Muscle layer of colon (tissue), 2 donors: ENCODE results near the gene GIGYF2.

Experiments used
- H3K27ac ChIP-seq: one replicate; pipeline ENCODE4 v1.7.0; 2013; ENCODE audit warnings: low read depth, mild to moderate bottlenecking, low read length, moderate library complexity
- H3K27me3 ChIP-seq, 2 donors: one replicate each; pipeline ENCODE4 v1.7.0; 2013; ENCODE audit warnings: low read length in 2 of 2, mild to moderate bottlenecking in 2 of 2; ENCODE audit not compliant: insufficient read depth in 2 of 2, control insufficient read depth in 1 of 2
- H3K36me3 ChIP-seq: one replicate; pipeline ENCODE4 v1.7.0; 2013; ENCODE audit warnings: mild to moderate bottlenecking, low read length; ENCODE audit not compliant: insufficient read depth
- H3K4me1 ChIP-seq: one replicate; pipeline ENCODE4 v1.7.0; 2013; ENCODE audit warnings: mild to moderate bottlenecking, low read length; ENCODE audit not compliant: insufficient read depth
- H3K4me3 ChIP-seq, 2 donors: one replicate each; pipeline ENCODE4 v1.7.0; 2013; ENCODE audit warnings: low read length in 2 of 2, low read depth in 1 of 2, mild to moderate bottlenecking in 1 of 2, moderate library complexity in 1 of 2
- H3K9ac ChIP-seq: one replicate; pipeline ENCODE4 v1.7.0; 2013; ENCODE audit warnings: low read length
- H3K9me3 ChIP-seq: one replicate; pipeline ENCODE4 v1.7.0; 2013; ENCODE audit warnings: mild to moderate bottlenecking, low read length
- donor health status: abdominal sarcoma.
- donor health status: Adenocarcinoma of cecum.

Gene GIGYF2

DNA sequence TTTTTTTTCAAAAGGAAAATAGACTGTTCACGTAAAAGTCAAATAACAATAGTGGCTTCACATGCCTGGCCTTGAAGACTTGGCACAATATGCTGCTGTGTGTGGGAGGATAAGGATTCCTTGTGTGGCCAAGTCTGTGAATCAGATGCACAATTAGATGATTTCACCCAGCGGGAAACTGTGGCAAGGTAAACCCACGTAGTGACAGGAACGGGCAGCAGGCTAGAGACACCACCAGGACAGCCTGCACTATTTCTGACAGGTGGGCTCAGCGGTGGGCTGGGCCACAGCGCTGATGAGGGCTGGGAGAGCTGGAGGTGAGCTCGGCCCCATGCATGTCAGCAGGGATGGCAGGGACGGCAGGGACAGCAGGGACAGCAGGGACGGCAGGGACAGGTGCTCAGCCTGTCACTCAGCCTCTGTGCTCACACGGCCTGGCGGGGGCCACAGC lies 194.5 kb downstream of the GIGYF2 start:
- H3K36me3 ChIP-seq = no peaks in the 10 kb centered on the region
- peaks cover 6 to 7% of the 10 kb centered on the region in 2 donors for H3K27me3 ChIP-seq
- H3K27ac ChIP-seq = no peak overlapping the region
- H3K9ac ChIP-seq = no peak overlapping the region
- H3K9me3 ChIP-seq = no peaks in the 10 kb centered on the region
- H3K4me1 ChIP-seq = no peaks in the 10 kb centered on the region
- H3K4me3 ChIP-seq = no peak overlapping the region

DNA sequence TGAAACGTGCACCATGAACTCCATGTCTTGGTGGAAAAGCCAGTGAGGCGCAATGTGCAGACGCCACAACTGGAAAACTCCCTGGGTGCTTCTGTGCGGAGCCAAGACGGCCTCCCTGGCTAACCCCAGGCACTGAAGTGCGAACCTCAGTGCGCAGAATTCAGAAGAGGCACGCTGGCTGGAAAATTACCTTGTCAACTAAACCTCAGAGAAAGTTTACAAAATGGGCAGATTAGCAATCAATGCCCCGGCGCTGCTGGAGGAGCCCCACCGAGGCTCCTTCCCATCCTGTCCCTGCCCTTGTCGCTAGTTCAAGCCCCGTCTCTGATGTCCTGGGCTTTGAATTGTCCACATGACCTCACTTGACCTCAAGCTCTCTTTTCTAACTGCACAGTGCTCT lies 195.1 kb downstream of the GIGYF2 start:
- Histone ChIP-seq H3K4me1 (no peaks in the 10 kb centered on the region), H3K9ac (no peak overlapping the region), H3K27me3 (peaks cover under 1 to 6% of the 10 kb centered on the region in 2 donors), H3K9me3 (no peaks in the 10 kb centered on the region), H3K36me3 (no peaks in the 10 kb centered on the region), H3K27ac (no peak overlapping the region), H3K4me3 (no peak overlapping the region)

- Histone ChIP-seq H3K27ac (no peak overlapping the region), H3K4me3 (no peak overlapping the region), H3K27me3 (peaks cover 0 to 6% of the 10 kb centered on the region in 2 donors), H3K9ac (no peak overlapping the region), H3K36me3 (no peaks in the 10 kb centered on the region), H3K4me1 (no peaks in the 10 kb centered on the region), H3K9me3 (no peaks in the 10 kb centered on the region)
These were observed 195.7 kb downstream of the GIGYF2 start for GRCh38 chr2:232892843-232893242.

DNA sequence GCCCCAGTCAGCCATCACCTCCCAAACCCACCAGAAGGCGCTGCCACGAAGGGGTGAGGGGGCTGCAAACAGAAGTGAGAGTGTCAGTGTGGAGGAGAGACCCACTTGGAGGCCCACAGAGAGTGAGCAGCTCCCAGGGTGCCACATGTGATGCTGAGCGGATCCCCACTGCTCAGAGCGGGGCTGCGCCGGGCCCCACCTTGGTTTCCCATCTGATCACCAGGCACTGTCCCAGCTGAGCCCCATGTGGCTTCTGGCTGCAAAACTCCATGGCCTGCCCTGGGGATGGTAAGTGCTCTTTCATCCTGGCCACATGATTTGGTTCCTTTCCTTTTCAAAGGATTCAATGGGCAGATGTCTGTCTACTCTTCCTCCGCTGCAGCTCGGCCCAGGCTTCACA lies 196.7 kb downstream of the GIGYF2 start:
- Histone ChIP-seq H3K27me3 (peaks cover 0 to 6% of the 10 kb centered on the region in 2 donors), H3K9ac (no peak overlapping the region), H3K4me1 (no peaks in the 10 kb centered on the region), H3K36me3 (no peaks in the 10 kb centered on the region), H3K4me3 (no peak overlapping the region), H3K9me3 (no peaks in the 10 kb centered on the region), H3K27ac (no peak overlapping the region)

DNA sequence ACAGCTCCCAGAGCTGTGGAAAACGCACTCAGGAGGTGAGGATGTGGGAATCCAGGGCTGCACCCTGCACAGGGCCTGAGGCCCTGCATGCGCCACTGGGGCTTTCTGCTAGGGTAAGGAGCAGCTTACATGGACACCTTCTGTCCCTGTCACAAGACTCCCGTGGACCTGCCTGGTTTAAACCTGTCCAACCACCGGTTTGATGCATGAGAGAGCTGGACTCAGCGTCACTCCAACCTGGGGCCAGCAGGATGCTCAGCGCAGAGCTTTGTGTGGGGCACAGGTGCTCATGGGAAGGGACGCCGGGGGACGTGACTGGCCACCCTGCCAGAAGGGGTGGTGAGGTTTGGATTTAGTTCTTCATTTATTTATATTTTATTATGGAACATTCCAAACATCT lies 197.1 kb downstream of the GIGYF2 start:
- Histone ChIP-seq H3K27ac (no peak overlapping the region), H3K36me3 (no peaks in the 10 kb centered on the region), H3K9ac (no peak overlapping the region), H3K4me3 (no peak overlapping the region), H3K4me1 (no peaks in the 10 kb centered on the region), H3K9me3 (no peaks in the 10 kb centered on the region), H3K27me3 (peaks cover 0 to 6% of the 10 kb centered on the region in 2 donors)

DNA sequence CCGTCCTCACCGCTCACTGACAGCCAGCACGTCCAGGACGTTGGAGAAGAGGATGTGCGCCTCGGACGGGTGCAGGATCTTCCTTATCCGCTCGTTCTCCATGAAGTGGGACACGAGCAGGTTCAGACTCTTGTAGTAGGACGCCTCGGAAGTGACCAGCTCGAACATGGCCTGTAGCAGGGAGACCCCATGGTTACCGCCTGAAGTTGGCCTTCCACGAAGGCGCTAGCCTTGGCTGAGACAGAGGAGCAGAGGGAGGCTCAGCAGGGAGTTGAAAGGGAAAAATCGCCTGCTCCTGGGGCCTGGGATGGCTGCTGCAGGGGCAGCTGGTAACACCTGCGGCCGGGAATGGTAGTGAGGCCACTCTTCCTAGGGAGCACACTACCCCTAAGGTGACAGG lies 197.6 kb downstream of the GIGYF2 start:
- Histone ChIP-seq H3K4me1 (no peaks in the 10 kb centered on the region), H3K4me3 (no peak overlapping the region), H3K27ac (no peak overlapping the region), H3K27me3 (peaks cover 0 to 6% of the 10 kb centered on the region in 2 donors), H3K9ac (no peak overlapping the region), H3K36me3 (no peaks in the 10 kb centered on the region), H3K9me3 (no peaks in the 10 kb centered on the region)

DNA sequence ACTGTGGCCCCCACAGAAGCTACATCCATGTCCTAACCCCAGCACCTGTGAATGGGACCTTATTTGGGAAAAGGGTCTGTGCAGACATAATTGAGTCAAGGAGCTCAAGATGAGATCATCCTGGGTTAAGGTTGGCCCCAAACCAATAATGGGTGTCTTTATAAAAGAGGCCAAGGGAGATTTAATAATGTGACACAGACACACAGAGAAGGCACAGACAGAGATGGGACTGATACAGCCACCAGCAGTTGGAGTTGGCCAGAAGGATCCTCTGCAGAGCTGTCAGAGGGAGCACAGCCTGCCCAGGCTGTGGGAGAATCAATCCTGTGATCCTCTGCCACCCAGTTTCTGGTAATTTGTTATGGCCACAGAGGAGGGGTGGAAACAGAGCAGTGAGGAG lies 199.0 kb downstream of the GIGYF2 start:
- Histone ChIP-seq H3K4me1 (no peaks in the 10 kb centered on the region), H3K27me3 (no peaks in the 10 kb centered on the region), H3K9me3 (no peaks in the 10 kb centered on the region), H3K9ac (no peak overlapping the region), H3K4me3 (no peak overlapping the region), H3K27ac (no peak overlapping the region), H3K36me3 (no peaks in the 10 kb centered on the region)

DNA sequence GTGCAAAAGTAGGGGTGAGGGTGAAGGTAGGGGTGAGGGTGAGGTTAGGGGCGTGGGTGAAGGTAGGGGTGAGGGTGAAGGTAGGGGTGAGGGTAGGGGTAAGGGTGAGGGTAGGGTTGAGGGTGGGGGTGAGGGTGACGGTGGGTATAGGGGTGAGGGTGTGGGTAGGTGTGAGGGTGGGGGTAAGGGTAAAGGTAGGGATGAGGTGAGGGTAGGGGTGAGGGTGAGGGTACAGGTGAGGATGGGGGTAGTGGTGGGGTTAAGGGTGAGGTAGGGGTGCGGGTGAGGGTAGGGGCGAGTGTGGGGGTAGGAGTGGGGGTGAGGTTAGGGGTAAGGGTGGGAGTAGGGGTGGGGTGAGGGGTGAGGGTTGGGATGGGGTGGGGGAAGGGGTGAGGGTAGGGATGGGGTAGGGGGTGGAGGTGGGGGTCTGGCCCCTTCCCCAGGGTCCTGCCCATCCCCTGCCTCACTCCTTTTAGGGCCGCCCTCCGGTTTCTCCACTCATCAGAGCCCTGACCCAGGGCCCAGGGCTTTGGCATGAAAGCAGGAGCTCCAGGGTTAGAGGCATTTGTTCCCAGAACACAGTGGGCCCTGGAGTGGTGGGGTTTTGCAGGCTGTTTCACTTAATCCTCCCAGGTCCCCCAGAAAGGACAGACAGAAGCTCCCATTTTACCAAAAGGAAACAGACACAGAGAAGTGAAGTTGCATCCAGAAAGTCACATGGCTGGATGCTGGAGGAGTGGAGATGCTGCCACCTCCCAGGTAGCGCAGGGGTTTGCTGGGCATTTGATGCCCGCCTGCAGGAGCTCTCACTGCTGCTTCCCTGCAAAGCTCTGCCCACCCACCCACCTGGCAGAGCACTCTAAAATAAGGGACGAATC lies 199.8 kb downstream of the GIGYF2 start:
- Histone ChIP-seq H3K27ac (no peak overlapping the region), H3K36me3 (no peaks in the 10 kb centered on the region), H3K4me1 (no peaks in the 10 kb centered on the region), H3K9ac (no peak overlapping the region), H3K27me3 (peaks cover 0 to 5% of the 10 kb centered on the region in 2 donors), H3K9me3 (no peaks in the 10 kb centered on the region), H3K4me3 (no peak overlapping the region)

DNA sequence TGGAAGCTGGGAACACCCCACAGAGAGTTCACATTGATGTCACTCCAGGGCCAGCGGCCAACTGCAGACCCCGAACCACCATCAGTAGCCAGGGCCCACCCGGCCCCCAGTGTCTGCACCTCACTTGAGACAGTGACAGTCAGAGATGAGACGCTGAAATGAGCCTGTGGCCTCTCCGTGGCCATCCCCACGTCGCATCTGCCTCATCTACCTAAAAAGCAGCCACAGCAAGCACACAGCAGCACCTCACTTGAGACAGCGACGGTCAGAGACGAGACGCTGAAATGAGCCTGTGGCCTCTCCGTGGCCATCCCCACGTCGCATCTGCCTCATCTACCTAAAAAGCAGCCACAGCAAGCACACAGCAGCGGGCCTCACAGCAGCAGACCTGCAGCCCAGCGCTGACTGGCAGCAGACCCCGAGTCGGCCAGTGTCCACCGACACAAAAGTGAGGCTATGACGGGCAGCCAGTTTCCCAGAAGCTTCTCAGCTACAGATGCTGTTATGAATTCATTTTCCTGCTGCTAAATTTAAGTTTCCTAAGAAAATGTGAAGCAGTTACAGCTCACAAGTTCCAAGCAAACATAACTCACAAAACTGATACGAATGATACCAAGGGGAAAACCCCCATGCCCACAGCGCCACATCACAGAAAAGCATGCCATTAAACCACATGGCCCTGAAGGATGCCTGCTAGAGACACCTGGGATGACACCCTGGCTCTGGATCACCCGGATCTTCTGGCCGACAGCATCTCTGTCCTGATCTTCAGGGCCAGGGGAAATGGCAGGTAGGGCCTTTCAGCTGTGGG lies 200.7 kb downstream of the GIGYF2 start:
- H3K27me3 ChIP-seq = peaks cover 0 to 7% of the 10 kb centered on the region in 2 donors
- no peak overlapping the region for H3K27ac ChIP-seq
- H3K36me3 ChIP-seq = no peaks in the 10 kb centered on the region
- H3K4me3 ChIP-seq = no peak overlapping the region
- H3K4me1 ChIP-seq = no peaks in the 10 kb centered on the region
- no peak overlapping the region for H3K9ac ChIP-seq
- no peaks in the 10 kb centered on the region for H3K9me3 ChIP-seq

- Histone ChIP-seq H3K4me3 (no peak overlapping the region), H3K9me3 (no peaks in the 10 kb centered on the region), H3K36me3 (no peaks in the 10 kb centered on the region), H3K4me1 (no peaks in the 10 kb centered on the region), H3K27me3 (peaks cover 0 to 7% of the 10 kb centered on the region in 2 donors), H3K27ac (no peak overlapping the region), H3K9ac (no peak overlapping the region)
These were observed 201.7 kb downstream of the GIGYF2 start for GRCh38 chr2:232898592-232899543.
